ENCODE measurements around the gene NFAM1.

NFAM1 gene

DNA sequence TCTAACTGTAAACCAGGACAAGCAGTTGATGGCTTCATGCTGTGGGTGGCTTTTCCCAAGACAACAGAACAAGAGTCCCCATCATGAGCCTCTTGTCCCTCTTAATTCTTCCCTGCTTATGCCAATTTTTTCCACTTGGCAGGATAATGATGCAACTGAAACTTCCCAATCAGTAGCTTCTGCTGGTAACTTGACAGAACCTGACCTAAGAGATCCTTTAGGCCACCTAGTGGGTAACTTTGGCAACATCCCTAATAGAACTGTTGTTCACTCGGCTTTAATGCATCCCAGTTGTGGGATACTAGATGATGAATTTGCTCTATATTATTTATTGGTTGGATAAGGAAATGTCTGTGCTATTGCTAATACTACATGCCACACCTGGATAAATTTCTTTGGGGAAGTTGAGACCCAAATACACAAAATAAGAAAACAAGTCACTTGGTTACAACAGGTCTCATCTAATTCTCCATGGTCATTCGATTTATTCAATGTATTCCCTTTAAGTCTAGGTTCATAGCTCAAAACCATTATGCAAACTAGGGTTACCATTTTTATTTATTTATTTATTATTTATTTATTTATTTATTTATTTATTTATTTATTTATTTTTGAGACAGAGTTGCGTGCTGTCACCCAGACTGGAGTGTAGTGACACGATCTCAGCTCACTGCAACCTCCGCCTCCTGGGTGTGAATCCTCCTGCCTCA, 41.4 kb upstream of the NFAM1 start (continued):
- TF ChIP-seq ZSCAN4 (tag by site-specific recombination; IDR thresholded peaks at IDR 0.05) (no peak), ZNF426 (tag by site-specific recombination; IDR thresholded peaks at IDR 0.05) (peak; percentile 98), ZNF335 (tag by site-specific recombination; conservative IDR thresholded peaks at IDR 0.05) (no peak), ZNF624 (tag by site-specific recombination; IDR thresholded peaks at IDR 0.05) (no peak), ZBTB10 (tag by site-specific recombination; IDR thresholded peaks at IDR 0.05) (no peak), KLF7 (tag by site-specific recombination; IDR thresholded peaks at IDR 0.05; ENCODE audit: borderline replicate concordance) (peak; percentile 68; the same call in 1 of the 2 replicates), ZNF791 (tag by site-specific recombination; IDR thresholded peaks at IDR 0.05) (peak; percentile 53; the same call in 1 of the 2 replicates), ZNF776 (tag by site-specific recombination; IDR thresholded peaks at IDR 0.05; ENCODE audit: borderline replicate concordance) (no peak), ZNF416 (tag by site-specific recombination; IDR thresholded peaks at IDR 0.05) (no peak), ZNF692 (tag by site-specific recombination; IDR thresholded peaks at IDR 0.05) (no peak), MEIS1 (CRISPR knock-in tag; IDR thresholded peaks at IDR 0.05; ENCODE audit: borderline replicate concordance) (no peak), ZNF140 (tag by site-specific recombination; IDR thresholded peaks at IDR 0.05) (peak; percentile 92), ZFP41 (tag by site-specific recombination; IDR thresholded peaks at IDR 0.05; ENCODE audit: borderline replicate concordance) (no peak), SP2 (tag by site-specific recombination; IDR thresholded peaks at IDR 0.05) (no peak), SCRT2 (tag by site-specific recombination; IDR thresholded peaks at IDR 0.05) (0 out of 2 replicates have a peak, but pooled peaks have one; percentile 42), ZNF654 (tag by site-specific recombination; IDR thresholded peaks at IDR 0.05; ENCODE audit: low read depth) (peak; percentile 49), ZNF274 (IDR thresholded peaks at IDR 0.05; ENCODE audit: low read length) (no peak), ZNF274 (tag by site-specific recombination; IDR thresholded peaks at IDR 0.05; ENCODE audit: borderline replicate concordance) (no peak), ZNF645 (tag by site-specific recombination; IDR thresholded peaks at IDR 0.05) (no peak), SETDB1 (IDR thresholded peaks at IDR 0.05; ENCODE audit: insufficient read length, low read length) (no peak)
- TF ChIP-seq, protein P1, sequence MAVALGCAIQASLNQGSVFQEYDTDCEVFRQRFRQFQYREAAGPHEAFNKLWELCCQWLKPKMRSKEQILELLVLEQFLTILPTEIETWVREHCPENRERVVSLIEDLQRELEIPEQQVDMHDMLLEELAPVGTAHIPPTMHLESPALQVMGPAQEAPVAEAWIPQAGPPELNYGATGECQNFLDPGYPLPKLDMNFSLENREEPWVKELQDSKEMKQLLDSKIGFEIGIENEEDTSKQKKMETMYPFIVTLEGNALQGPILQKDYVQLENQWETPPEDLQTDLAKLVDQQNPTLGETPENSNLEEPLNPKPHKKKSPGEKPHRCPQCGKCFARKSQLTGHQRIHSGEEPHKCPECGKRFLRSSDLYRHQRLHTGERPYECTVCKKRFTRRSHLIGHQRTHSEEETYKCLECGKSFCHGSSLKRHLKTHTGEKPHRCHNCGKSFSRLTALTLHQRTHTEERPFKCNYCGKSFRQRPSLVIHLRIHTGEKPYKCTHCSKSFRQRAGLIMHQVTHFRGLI (tag by site-specific recombination; IDR thresholded peaks at IDR 0.05): no peak
- TF ChIP-seq, protein P2, sequence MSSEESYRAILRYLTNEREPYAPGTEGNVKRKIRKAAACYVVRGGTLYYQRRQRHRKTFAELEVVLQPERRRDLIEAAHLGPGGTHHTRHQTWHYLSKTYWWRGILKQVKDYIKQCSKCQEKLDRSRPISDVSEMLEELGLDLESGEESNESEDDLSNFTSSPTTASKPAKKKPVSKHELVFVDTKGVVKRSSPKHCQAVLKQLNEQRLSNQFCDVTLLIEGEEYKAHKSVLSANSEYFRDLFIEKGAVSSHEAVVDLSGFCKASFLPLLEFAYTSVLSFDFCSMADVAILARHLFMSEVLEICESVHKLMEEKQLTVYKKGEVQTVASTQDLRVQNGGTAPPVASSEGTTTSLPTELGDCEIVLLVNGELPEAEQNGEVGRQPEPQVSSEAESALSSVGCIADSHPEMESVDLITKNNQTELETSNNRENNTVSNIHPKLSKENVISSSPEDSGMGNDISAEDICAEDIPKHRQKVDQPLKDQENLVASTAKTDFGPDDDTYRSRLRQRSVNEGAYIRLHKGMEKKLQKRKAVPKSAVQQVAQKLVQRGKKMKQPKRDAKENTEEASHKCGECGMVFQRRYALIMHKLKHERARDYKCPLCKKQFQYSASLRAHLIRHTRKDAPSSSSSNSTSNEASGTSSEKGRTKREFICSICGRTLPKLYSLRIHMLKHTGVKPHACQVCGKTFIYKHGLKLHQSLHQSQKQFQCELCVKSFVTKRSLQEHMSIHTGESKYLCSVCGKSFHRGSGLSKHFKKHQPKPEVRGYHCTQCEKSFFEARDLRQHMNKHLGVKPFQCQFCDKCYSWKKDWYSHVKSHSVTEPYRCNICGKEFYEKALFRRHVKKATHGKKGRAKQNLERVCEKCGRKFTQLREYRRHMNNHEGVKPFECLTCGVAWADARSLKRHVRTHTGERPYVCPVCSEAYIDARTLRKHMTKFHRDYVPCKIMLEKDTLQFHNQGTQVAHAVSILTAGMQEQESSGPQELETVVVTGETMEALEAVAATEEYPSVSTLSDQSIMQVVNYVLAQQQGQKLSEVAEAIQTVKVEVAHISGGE (tag by site-specific recombination; conservative IDR thresholded peaks at IDR 0.05; ENCODE audit: low read depth): peak; percentile 88
- TF ChIP-seq, protein P3, sequence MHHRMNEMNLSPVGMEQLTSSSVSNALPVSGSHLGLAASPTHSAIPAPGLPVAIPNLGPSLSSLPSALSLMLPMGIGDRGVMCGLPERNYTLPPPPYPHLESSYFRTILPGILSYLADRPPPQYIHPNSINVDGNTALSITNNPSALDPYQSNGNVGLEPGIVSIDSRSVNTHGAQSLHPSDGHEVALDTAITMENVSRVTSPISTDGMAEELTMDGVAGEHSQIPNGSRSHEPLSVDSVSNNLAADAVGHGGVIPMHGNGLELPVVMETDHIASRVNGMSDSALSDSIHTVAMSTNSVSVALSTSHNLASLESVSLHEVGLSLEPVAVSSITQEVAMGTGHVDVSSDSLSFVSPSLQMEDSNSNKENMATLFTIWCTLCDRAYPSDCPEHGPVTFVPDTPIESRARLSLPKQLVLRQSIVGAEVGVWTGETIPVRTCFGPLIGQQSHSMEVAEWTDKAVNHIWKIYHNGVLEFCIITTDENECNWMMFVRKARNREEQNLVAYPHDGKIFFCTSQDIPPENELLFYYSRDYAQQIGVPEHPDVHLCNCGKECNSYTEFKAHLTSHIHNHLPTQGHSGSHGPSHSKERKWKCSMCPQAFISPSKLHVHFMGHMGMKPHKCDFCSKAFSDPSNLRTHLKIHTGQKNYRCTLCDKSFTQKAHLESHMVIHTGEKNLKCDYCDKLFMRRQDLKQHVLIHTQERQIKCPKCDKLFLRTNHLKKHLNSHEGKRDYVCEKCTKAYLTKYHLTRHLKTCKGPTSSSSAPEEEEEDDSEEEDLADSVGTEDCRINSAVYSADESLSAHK (tag by site-specific recombination; IDR thresholded peaks at IDR 0.05): no peak

All from HEK293 (cell line).